NCI-H1092 treated with DMSO at 0.1 percent for 48 hours (cell line): ENCODE data around the gene ANKS1A.

Experiments
- DNase-seq: peaks from one replicate; lab custom pipeline; 2025; lab: John Stamatoyannopoulos, UW

The ANKS1A gene

DNA sequence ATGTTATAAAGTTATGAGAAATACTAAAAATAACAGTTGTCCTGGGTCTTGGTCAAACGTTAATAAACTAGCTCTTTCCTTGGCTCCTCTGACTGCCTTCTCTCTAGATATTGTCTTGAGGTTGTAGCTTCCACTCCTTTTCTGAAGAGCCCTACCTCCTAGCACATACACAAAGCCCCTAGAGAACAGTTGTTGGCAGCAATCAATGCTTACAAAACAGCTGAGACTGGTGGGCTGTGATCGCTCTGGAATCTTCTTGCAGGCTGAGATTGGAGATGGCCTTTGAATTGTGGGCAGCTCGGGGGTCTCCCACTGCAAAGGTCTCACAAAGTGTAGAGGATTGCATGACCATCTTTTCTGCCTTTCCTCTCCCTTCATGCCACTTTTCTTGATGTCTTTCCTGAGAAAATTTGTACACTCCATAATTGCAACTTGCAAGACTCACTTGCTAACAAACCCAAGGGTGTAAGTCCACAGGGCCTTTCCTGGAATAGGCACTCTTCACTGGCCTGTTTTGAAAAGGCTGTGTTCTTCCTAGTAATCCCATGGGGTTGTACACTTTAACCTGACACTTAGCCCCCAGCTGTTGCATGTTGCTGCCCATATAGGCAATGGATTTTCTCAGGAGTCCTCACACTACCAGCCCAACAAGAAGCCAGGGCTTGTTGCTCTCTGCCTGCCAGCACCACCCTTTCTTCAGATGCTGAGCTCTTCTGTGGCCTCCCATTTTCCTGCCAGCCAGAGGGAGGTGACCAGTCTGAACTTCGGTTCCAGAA lies 152.2 kb downstream of the ANKS1A start:
- no peak for DNase-seq

DNA sequence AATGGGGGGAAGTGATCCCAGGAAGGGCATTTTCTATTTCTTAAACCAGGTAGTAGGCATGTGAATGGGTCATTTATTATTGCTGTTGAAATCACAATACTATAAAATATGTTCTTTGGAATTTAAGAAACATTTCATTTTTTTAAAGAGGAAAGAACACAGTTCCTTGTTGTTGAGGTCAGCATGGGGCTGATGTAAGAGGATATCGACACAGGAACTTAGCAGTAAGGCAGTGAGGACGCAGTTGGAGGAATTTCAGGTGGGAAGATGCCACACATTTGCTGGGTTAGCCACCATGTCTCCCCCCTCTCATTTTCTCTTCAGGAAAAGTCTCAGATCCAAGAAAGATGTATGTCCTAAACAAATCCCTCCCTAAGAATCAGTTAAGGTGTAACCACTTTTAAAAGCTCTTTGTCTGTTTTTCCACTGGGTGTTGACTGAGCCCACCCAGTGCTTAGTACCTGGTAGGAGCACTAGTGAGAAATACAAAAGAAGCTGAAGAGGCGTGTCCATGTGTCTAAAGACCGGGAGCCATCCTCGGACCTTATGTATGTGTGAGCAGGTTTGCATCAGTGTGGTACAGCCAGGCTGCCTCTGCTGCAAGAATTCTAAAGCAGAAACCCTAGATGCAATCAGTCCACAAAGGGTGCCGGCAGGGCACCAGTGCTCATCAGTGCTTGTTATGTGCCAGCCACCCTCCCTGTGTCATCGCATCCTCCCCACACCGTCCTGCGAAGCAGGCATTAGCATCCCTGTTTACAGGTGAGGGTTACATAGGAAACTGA lies 153.2 kb downstream of the ANKS1A start:
- no peak for DNase-seq

- DNase-seq, result no peak
These were observed 154.5 kb downstream of the ANKS1A start for GRCh38 chr6:35043381-35044130.

DNA sequence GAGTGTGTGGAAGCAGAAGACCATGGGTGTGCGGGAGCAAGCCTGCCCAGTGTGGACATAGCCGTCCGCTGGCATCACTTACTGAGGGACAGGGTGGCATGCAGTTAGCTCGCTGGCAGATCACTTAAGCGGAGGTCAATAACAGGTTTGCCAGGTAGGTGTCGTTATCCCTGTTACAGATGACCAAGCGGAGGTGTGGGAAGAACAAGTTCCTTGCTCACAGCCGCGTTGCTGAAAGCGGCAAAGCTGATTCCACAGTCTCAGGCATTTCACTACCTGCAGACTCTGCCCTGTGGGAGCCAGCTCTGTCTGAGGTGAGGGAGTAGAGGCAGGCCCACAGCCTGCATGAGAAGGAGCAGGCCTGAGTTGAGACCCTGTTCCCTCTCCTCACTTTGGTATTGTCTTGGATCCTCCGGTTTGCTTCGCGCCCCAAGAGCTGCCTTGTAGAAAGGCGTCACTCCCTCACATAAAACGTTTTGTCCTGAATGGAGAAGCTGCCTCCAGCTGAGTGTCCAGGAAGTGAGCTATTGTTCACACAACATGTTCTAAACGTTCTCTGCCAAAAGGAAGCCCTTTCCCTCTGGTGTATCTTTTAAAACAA lies 155.2 kb downstream of the ANKS1A start:
- peak; percentile 59 for DNase-seq

DNA sequence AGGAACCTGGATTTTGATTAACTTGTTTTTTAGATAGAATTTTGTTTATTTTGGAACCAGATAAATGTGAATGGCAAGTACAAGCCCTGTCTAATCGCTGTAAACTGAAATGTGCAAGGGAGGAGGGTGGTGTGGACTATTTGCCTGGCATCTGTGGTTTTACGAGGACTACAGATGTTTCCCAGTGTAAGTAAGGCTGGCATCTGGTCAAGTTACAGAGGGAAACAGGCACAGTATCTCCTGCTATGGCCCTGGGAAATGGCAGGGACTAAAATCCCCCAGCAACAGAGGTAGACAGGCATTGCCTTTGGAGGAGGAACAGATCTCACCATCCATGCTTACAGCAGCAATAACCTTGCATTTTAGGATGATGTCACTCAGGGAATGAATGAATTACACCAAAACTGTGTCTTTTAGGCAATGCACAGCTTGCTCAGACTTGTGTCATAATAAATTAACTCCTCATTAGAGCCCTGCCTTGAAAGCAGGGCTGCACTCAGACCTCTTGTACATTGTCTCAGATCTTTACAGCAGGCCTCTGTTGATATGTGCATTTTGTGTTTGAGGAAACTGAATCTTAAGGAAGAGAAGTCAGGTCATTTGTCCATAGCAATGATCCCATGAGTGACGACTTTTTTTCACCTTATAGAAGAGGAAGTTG lies 155.8 kb downstream of the ANKS1A start:
- DNase-seq, result peak; percentile 59

GRCh38 chr6:35046103-35046502 lies 157.0 kb downstream of the ANKS1A start:
- DNase-seq, result no peak

DNA sequence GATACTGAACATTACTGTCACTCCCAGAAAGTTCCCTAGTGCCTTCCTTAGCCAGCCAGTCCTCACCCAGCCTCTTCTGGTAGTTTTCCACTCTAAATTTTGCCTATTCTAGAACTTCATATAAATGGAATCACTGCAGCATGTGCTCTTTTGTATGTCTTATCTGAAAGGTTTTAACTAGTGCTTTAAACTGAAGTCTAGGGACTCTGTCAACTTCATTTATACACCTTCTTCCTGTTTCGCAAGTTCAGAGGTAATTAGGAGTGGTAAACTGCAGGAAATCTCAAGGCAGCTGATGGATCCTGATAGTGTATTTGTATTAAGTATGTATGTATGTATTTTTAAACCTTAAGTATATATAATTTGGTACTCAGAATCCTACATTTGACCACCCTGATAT lies 157.8 kb downstream of the ANKS1A start:
- DNase-seq, result no peak

DNA sequence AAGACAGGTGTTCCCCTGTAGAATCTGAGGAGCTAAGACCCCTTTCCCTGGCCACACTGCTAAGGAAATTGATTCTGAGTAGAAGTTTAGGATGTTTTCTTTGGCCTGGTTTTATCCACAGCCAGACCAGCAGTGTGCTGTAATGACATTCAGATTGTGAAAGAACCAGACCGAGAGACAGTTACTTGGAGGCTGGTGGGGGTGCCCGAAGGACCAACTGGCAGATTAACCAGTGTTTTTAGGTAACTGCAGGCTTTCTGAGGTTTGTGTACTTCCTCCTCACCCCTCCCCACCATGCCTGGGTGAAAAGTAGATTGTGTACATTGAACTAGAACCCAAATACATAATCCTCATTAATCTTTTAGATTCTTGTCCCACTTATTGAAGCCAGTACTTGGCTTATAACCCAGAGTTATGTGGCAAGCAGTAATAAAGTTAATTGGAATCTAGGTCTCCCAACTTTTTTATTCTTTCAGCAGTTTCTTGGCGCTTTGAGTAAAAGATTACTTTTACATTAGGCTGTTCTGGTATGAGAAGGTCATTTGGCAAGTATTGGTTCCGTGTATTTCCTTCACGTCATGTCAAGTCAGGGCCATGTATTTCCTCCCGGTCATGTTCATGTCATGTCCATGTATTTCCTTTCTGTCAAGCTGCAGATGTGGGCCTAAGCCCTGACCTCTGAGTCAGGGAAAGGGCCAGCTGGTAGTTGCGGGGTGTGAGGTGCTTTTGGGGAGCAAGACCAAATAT lies 158.4 kb downstream of the ANKS1A start:
- no peak for DNase-seq

- no peak for DNase-seq
These were observed 159.1 kb downstream of the ANKS1A start for GRCh38 chr6:35048031-35048613.

GRCh38 chr6:35048631-35049083 lies 159.6 kb downstream of the ANKS1A start:
- DNase-seq, result no peak

GRCh38 chr6:35049156-35049735 lies 160.2 kb downstream of the ANKS1A start:
- DNase-seq, result no peak

GRCh38 chr6:35049900-35050756 lies 161.1 kb downstream of the ANKS1A start:
- DNase-seq, result peak; percentile 47

GRCh38 chr6:35050757-35051330 lies 161.8 kb downstream of the ANKS1A start:
- no peak for DNase-seq

DNA sequence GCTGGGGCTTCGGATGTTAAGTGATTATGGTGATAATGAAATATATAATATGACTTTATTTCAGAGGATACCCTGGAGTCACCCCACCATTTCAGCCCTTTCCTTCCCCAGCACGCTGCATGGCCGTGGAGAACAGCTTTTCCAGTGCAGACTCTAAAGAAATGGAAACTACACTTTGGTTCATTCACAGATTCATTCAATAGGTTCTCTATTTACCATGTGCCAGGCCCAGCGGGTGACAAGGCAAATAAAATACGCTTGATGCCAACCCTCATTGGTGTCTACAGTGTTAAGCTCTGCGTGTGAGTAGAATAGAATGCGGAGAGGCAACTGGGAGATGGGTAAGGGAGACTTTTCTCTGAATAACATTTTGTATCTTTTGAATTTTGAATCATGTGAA lies 162.3 kb downstream of the ANKS1A start:
- peak; percentile 2 for DNase-seq

DNA sequence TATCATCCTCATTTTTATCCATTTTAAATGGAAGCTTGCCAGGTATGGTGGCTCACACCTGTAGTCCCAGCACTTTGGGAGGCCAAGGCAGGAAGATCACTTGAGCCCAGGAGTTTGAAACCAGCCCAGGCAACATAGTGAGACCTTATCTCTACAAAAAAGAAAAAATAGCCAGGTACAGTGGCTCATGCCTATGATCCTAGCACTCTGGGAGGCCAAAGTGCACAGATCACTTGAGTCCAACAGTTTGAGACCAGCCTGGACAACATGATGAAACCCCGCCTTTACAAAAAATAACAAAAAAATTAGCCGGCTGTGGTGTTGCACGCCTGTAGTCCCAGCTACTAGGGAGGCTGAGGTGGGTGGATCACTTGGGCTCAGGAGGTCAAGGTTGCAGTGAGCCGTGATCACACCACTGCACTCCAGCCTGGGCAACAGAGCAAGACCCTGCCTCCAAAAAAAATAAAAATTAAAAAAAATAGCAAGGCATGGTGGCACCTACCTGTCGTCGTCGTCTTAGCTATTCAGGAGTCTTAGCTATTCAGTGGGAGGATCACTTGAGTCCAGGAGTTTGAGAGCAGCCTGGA lies 163.0 kb downstream of the ANKS1A start:
- DNase-seq, result no peak

DNA sequence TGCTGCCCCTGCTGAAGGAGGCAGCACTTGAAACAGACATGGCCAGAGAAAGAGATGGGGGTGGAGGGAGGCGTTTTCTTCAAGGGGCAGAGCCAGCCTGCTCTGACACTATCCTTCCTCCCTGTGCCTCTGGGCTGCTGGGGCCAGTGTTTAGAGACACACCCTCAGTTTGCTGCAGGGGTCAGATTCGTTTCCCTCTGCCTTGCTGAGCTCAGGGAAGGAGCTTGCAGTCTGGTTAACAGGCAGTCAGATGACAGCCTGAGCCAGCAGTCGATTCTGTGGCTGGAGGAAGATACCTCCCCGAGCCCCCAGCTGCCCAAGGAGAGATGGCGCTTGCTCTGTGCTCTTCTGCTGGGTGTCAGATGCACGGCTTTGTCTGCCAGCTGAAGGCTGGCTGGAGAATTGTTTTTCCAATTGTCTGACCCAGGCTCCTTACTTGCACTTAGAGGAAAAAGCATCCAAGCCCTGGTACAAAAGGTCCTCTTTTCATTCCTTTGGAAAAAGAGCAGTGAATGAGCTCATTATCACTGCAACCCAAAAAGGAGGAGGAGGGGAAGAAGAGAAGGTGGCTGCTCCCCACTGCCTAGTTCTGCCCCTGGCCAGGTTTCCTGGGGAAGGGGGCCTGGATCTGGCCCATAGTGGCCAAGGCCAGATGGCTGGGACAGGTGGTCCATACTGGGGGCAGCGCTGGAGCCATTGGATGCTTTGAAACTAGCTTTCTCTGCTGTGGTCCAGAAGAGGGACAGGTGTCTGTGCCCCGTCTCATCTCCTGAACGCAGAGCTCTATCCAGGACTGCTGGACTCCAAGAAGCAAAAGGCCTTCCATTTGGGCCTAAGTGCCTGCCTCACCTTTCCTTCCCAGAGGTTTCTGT lies 163.9 kb downstream of the ANKS1A start:
- DNase-seq, result no peak

GRCh38 chr6:35053701-35054100 lies 164.6 kb downstream of the ANKS1A start:
- no peak for DNase-seq
